Thoracic aorta (tissue), 2 donors: Measurements from ENCODE around the gene SLC35E2B. TPM values are rescaled to one million over a fixed set of nuclear protein-coding genes. Genes with fewer than 3 reads are reported as not detected.

ENCODE experiments used
- ATAC-seq: fragments of 150-250 bp; one replicate; pipeline ENCODE4 v1.8.0; 2017; ENCODE audit warnings: low read depth; ENCODE audit not compliant: insufficient number of reproducible peaks, low FRiP score
- DNase-seq: peaks from one replicate; pipeline ENCODE4 v3.0.0-alpha.2; 2020; ENCODE audit warnings: low spot score
- H3K27ac ChIP-seq, 2 donors: fragments of 200-600 bp; sonication (generic); 1 replicate in 1 of 2; 2 replicates in 1 of 2; pipeline ENCODE4 v1.5.1; 2016; ENCODE audit warnings: mild to moderate bottlenecking in 2 of 2, moderate library complexity in 2 of 2
- H3K27me3 ChIP-seq: fragments of 200-600 bp; sonication (generic); replicated peaks from 2 replicates; pipeline ENCODE4 v1.6.0; 2016; ENCODE audit warnings: mild to moderate bottlenecking; ENCODE audit not compliant: insufficient read depth
- H3K36me3 ChIP-seq: fragments of 200-600 bp; sonication (generic); one replicate; pipeline ENCODE4 v1.5.1; 2016
- H3K4me1 ChIP-seq, 2 donors: fragments of 200-600 bp; sonication (generic); 1 replicate in 1 of 2; 2 replicates in 1 of 2; pipeline versions ENCODE4 v1.5.1 to v1.6.0; 2016; ENCODE audit warnings: low read depth in 2 of 2, mild to moderate bottlenecking in 1 of 2; ENCODE audit not compliant: control insufficient read depth in 1 of 2
- H3K4me3 ChIP-seq: fragments of 200-600 bp; sonication (generic); 2 replicates; pipeline ENCODE4 v1.5.1; 2016; ENCODE audit warnings: mild to moderate bottlenecking
- H3K9me3 ChIP-seq: fragments of 200-600 bp; sonication (generic); 2 replicates; pipeline ENCODE4 v1.5.1; 2016
- CTCF ChIP-seq: fragments of 200-600 bp; sonication (generic); IDR thresholded peaks from one replicate; pipeline ENCODE4 v1.5.1; 2019; ENCODE audit warnings: antibody characterized with exemption
- total RNA-seq, 2 donors: library from RNA; depleted of rRNA; stranded (reverse); fragments of >200 nt; gene quantifications; one replicate each; pipeline versions ENCODE4 v1.1.0 to v1.2.3, GENCODE V29; 2016

Gene SLC35E2B
- total RNA-seq, 2 donors from 2014 or later, result 37.2 to 48.3 TPM

- Histone ChIP-seq H3K4me3 (no peak overlapping the region), H3K36me3 (peaks cover 3% of the 10 kb centered on the region), H3K27me3 (no peaks in the 10 kb centered on the region), H3K4me1 (peaks cover 6 to 13% of the 10 kb centered on the region in 2 donors), H3K27ac (no peak overlapping the region), H3K9me3 (no peaks in the 10 kb centered on the region)
- no peak for TF ChIP-seq CTCF
- ATAC-seq (no peak), DNase-seq (no peak)
Measured at GRCh38 chr1:1627829-1628753, 64.5 kb downstream of the SLC35E2B start.

- H3K36me3 ChIP-seq, result peaks cover 3% of the 10 kb centered on the region
- DNase-seq, result no peak
- H3K27me3 ChIP-seq, result no peaks in the 10 kb centered on the region
- no peaks in the 10 kb centered on the region for H3K9me3 ChIP-seq
- H3K27ac ChIP-seq, result no peak overlapping the region
- ATAC-seq, result no peak
- H3K4me3 ChIP-seq, result no peak overlapping the region
- peaks cover 6 to 13% of the 10 kb centered on the region in 2 donors for H3K4me1 ChIP-seq
- no peak for TF ChIP-seq CTCF
Measured at GRCh38 chr1:1627261-1627828, 65.2 kb downstream of the SLC35E2B start.

- no peak for TF ChIP-seq CTCF
- peaks cover 0 to 6% of the 10 kb centered on the region in 2 donors for H3K4me1 ChIP-seq
- no peak overlapping the region for H3K27ac ChIP-seq
- ATAC-seq (no peak), DNase-seq (no peak)
- no peak overlapping the region for H3K4me3 ChIP-seq
- H3K36me3 ChIP-seq, result peaks cover 3% of the 10 kb centered on the region
- no peaks in the 10 kb centered on the region for H3K9me3 ChIP-seq
- H3K27me3 ChIP-seq, result no peaks in the 10 kb centered on the region
Measured at GRCh38 chr1:1626207-1627141, 66.1 kb downstream of the SLC35E2B start.

GRCh38 chr1:1625824-1626206 lies 66.8 kb downstream of the SLC35E2B start:
- no peak for ATAC-seq
- no peak overlapping the region for H3K4me3 ChIP-seq
- no peak for TF ChIP-seq CTCF
- no peaks in the 10 kb centered on the region for H3K27me3 ChIP-seq
- H3K9me3 ChIP-seq, result no peaks in the 10 kb centered on the region
- DNase-seq, result no peak
- peaks cover 0 to 6% of the 10 kb centered on the region in 2 donors for H3K4me1 ChIP-seq
- H3K36me3 ChIP-seq, result peaks cover 3% of the 10 kb centered on the region
- no peak overlapping the region for H3K27ac ChIP-seq

GRCh38 chr1:1625404-1625775 lies 67.2 kb downstream of the SLC35E2B start:
- no peaks in the 10 kb centered on the region for H3K27me3 ChIP-seq
- no peak overlapping the region for H3K27ac ChIP-seq
- TF ChIP-seq CTCF, result no peak
- H3K36me3 ChIP-seq, result peaks cover 3% of the 10 kb centered on the region
- H3K9me3 ChIP-seq, result no peaks in the 10 kb centered on the region
- H3K4me1 ChIP-seq, result peaks cover 0 to 2% of the 10 kb centered on the region in 2 donors
- DNase-seq, result no peak
- no peak for ATAC-seq
- no peak overlapping the region for H3K4me3 ChIP-seq
